WERI-Rb-1 (cell line): ENCODE measurements around the gene ACP3.

Experiments used
- DNase-seq: peaks from one replicate; pipeline ENCODE4 v3.0.0-alpha.2; 2020
- H3K27ac ChIP-seq: fragments of 250-450 bp; sonication (Bioruptor Pico); 2 replicates; pipeline ENCODE4 v1.5.1; 2020; ENCODE audit warnings: mild to moderate bottlenecking, moderate library complexity
- H3K27me3 ChIP-seq: fragments of 250-450 bp; sonication (Bioruptor Pico); 2 replicates; pipeline ENCODE4 v1.5.1; 2021; ENCODE audit warnings: mild to moderate bottlenecking, low read depth, moderate library complexity; ENCODE audit not compliant: insufficient read depth, severe bottlenecking
- H3K36me3 ChIP-seq: fragments of 250-450 bp; sonication (Bioruptor Pico); 2 replicates; pipeline ENCODE4 v1.5.1; 2020; ENCODE audit warnings: mild to moderate bottlenecking, moderate library complexity
- H3K4me3 ChIP-seq: 2 replicates; pipeline ENCODE4 v1.5.1; 2011; ENCODE audit warnings: low read depth, mild to moderate bottlenecking, control low read depth, low read length
- H3K9me3 ChIP-seq: fragments of 250-450 bp; sonication (Bioruptor Pico); 2 replicates; pipeline ENCODE4 v1.5.1; 2021; ENCODE audit warnings: mild to moderate bottlenecking, moderate library complexity; ENCODE audit not compliant: severe bottlenecking
- TF ChIP-seq, protein P1 (sequence below): IDR thresholded peaks from 2 replicates; pipeline ENCODE4 v1.5.1; 2011; ENCODE audit warnings: low read depth, mild to moderate bottlenecking, control low read depth, inconsistent platforms, low read length

Gene ACP3

DNA sequence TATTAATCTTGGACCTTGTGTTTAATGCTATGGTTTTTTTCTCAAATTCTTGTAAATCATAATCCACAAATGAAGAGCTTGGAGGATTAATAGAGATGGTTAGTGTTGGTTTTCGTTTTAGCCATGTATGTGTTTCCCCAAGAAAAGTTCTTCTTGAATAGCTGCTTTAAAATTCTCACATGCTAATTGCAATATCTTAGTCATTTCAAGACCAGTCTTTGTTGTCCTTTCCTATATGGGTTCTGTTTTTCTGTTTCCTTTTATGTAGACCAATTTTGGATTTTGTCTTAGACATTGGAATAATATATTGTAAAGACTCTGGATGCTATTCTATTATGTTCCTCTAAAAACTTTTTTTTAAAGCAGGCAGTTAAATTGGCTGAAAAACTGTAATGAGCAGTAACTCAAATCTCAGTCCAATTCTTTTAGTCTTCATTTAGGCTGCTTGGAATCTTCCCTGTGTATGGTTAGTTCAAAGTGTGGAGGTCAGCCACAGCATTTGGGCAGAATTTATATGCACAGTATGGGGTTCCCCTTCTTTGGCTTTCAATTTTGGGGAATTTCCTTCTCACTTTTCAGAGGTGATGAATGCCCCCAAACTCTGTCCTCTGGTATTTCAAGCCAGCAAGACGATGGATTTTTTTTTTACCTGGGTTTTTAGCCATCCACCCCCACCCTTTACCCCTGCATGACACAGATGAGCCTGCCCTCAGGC lies 61.0 kb downstream of the ACP3 start:
- no peaks in the 10 kb centered on the region for H3K9me3 ChIP-seq
- no peak for DNase-seq
- no peak overlapping the region for H3K4me3 ChIP-seq
- no peaks in the 10 kb centered on the region for H3K27me3 ChIP-seq
- H3K27ac ChIP-seq, result no peak overlapping the region
- TF ChIP-seq, protein P1, sequence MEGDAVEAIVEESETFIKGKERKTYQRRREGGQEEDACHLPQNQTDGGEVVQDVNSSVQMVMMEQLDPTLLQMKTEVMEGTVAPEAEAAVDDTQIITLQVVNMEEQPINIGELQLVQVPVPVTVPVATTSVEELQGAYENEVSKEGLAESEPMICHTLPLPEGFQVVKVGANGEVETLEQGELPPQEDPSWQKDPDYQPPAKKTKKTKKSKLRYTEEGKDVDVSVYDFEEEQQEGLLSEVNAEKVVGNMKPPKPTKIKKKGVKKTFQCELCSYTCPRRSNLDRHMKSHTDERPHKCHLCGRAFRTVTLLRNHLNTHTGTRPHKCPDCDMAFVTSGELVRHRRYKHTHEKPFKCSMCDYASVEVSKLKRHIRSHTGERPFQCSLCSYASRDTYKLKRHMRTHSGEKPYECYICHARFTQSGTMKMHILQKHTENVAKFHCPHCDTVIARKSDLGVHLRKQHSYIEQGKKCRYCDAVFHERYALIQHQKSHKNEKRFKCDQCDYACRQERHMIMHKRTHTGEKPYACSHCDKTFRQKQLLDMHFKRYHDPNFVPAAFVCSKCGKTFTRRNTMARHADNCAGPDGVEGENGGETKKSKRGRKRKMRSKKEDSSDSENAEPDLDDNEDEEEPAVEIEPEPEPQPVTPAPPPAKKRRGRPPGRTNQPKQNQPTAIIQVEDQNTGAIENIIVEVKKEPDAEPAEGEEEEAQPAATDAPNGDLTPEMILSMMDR, result no peak
- H3K36me3 ChIP-seq, result no peaks in the 10 kb centered on the region

DNA sequence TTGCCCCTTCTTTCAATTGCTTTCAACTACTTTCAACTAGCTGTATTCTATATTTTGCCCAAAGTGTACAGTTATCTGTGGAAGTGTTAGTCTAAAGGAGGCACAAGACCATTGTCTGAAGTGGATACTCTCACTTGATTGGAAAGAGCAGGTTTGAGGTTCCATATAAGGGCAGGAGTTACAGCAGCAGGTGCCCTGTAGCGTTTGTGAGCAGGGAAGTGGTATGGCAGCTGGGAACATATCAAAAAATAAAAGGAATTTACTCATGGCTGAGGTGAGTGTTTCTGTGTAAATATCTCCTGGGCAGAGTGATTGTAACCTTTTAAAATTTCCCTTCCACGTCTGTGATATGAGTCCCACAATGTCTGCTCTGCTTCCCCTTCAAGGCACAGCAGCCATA lies 61.6 kb downstream of the ACP3 start:
- TF ChIP-seq, protein P1, result no peak
- Histone ChIP-seq H3K9me3 (no peaks in the 10 kb centered on the region), H3K27me3 (no peaks in the 10 kb centered on the region), H3K4me3 (no peak overlapping the region), H3K27ac (no peak overlapping the region), H3K36me3 (no peaks in the 10 kb centered on the region)
- no peak for DNase-seq

DNA sequence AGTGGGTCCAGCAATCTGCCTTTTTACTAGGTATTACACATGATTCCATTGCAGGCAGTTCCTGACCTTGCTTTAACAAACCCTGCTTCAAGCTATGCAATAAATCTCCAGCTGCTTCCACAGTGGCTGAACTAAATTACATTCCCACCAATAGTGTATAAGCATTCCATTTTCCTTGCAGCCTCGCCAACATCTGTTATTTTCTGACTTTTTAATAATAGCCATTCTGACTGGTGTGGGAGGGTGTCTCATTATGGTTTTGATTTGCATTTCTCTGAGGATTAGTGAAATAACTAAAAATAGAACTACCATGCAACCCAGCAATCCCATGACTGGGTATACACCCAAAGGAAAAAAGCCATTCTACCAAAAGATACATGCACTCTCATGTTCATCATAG lies 63.7 kb downstream of the ACP3 start:
- Histone ChIP-seq H3K9me3 (no peaks in the 10 kb centered on the region), H3K4me3 (no peak overlapping the region), H3K27ac (no peak overlapping the region), H3K27me3 (no peaks in the 10 kb centered on the region), H3K36me3 (no peaks in the 10 kb centered on the region)
- TF ChIP-seq, protein P1, result no peak
- DNase-seq, result no peak

DNA sequence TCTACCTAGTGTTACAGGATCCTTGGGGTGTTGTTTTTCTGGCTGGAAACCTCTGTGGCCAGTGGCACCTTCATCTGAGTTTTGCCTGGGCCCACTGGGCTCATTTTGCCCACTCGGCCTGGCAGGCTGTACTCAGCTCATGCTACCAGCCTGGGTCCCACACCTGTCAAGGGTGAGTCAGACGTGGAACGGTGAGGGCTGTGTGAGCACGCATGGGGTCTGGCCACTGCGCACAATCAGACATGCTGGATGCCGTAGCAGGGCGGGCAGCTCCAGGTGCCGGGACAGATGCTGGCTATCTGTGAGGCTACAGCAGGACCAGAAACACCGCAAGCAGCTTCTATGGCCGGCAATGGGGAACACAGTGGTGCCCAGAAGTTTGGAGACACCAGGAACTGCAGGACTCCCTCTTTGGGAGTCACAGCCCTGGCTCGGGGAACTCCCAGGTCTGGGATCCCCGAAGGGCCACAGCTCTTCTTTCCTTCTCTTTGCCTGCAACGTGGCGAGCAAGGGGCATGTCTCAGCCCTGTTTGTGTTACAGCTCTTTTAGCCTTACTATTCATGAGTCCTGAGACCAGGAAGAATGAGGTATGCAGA lies 64.2 kb downstream of the ACP3 start:
- no peak overlapping the region for H3K4me3 ChIP-seq
- no peak overlapping the region for H3K27ac ChIP-seq
- H3K9me3 ChIP-seq, result no peaks in the 10 kb centered on the region
- no peaks in the 10 kb centered on the region for H3K36me3 ChIP-seq
- no peak for DNase-seq
- H3K27me3 ChIP-seq, result no peaks in the 10 kb centered on the region
- TF ChIP-seq, protein P1, result no peak

DNA sequence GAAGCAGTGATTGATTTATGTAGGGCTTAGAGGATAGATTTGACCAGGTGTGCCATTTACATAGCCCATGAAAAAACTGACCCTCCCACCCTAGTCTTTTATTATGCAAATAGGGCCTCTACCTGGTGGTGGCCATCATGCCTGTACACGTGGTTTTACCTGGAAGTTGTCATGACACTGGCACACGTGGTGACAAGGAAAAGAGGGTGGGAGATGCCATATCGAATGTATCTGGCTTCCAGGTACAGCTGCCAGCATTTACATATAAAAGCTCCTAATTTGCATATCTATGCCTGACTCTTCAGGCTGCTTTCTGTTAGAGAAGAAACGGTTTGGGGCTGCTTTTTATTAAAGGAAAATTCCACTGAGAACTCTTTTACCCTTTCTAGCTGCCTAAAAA lies 65.1 kb downstream of the ACP3 start:
- H3K27ac ChIP-seq, result no peak overlapping the region
- DNase-seq, result no peak
- TF ChIP-seq, protein P1, result no peak
- no peaks in the 10 kb centered on the region for H3K36me3 ChIP-seq
- no peaks in the 10 kb centered on the region for H3K9me3 ChIP-seq
- no peak overlapping the region for H3K4me3 ChIP-seq
- no peaks in the 10 kb centered on the region for H3K27me3 ChIP-seq

DNA sequence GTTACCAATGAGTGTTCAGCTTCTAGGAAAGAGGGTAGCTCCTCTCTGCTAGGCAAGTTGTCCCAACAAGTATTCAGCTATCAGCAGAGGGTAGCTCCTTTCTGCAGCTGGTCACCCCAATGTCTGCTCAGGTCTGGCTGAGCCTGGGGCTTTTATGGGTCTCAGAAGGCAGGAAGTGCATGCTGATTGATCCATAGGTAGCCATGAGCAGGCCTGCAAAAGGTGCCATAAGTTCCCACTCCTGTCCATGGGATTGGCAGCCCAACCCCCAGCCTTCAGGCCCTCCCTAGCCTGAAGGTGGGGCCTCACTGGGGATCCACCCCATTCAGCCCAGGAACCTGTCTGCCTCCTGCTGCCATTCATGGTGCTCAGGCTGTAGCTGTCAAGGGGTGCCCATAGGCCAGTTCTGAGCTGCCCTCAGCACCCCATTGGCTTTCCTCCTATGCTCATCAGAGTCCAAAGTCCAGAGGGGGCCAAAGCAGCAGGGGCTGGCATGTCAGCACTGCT lies 65.5 kb downstream of the ACP3 start:
- no peak overlapping the region for H3K4me3 ChIP-seq
- no peaks in the 10 kb centered on the region for H3K36me3 ChIP-seq
- no peak overlapping the region for H3K27ac ChIP-seq
- TF ChIP-seq, protein P1, result no peak
- no peaks in the 10 kb centered on the region for H3K27me3 ChIP-seq
- DNase-seq, result no peak
- no peaks in the 10 kb centered on the region for H3K9me3 ChIP-seq
